Measurements from ENCODE around the gene CAMK1D. TPM values are rescaled to one million over a fixed set of nuclear protein-coding genes. Genes with fewer than 3 reads are reported as not detected.

Gene CAMK1D
- total and polyA plus RNA-seq, 2 of the 8 experiments (the other 6 are each of a cell fraction or from before 2014, with no cell fraction given) = 3.5 to 10.6 TPM

- no peak overlapping the region for H3K27ac ChIP-seq (ENCODE audit: low read depth, low read length)
- TF ChIP-seq PHF8 (conservative IDR thresholded peaks at IDR 0.05; ENCODE audit: low read depth, low read length) (no peak), E2F6 (IDR thresholded peaks at IDR 0.05) (no peak), CBX5 (IDR thresholded peaks at IDR 0.05; ENCODE audit: low read depth, low read length) (no peak), RBBP5 (IDR thresholded peaks at IDR 0.05; ENCODE audit: borderline replicate concordance, low read depth, low read length) (no peak), SIN3A (conservative IDR thresholded peaks at IDR 0.05 in 1 of 2, IDR thresholded peaks at IDR 0.05 in 1 of 2; ENCODE audit: low read depth in 1 of 2, low read length in 2 of 2) (no peak), EGR1 (IDR thresholded peaks at IDR 0.05; ENCODE audit: borderline replicate concordance, low read depth, low read length) (no peak), KDM5A (IDR thresholded peaks at IDR 0.05; ENCODE audit: low read length) (no peak), POU5F1 (IDR thresholded peaks at IDR 0.05; ENCODE audit: low read depth, low read length) (no peak), CHD2 (IDR thresholded peaks at IDR 0.05; ENCODE audit: low read length) (no peak)
These were observed 299.8 kb downstream of the CAMK1D start for GRCh38 chr10:12649012-12649584.

More at GRCh38 chr10:12649012-12649584, 299.8 kb downstream of the CAMK1D start:
- Histone ChIP-seq H3K4me1 (replicated peaks in 1 of 4; ENCODE audit: control insufficient read depth in 3 of 4, insufficient read depth in 4 of 4, low read length in 3 of 4) (no peaks in the 10 kb centered on the region), H2BK15ac (ENCODE audit: low read length) (no peak overlapping the region), H3K4ac (replicated peaks; ENCODE audit: insufficient read length, low read depth, low read length) (no peak overlapping the region), H3K23me2 (ENCODE audit: low read depth, low read length) (no peaks in the 10 kb centered on the region), H2BK12ac (ENCODE audit: low read depth, low read length) (no peak overlapping the region), H2BK5ac (ENCODE audit: low read depth, low read length) (no peak overlapping the region), H3K23ac (ENCODE audit: insufficient read length) (no peak overlapping the region), H3K56ac (replicated peaks; ENCODE audit: insufficient read length, low read depth, low read length) (no peak overlapping the region), H2BK120ac (replicated peaks; ENCODE audit: low read depth, low read length) (no peak overlapping the region), H2AK5ac (ENCODE audit: low read depth, low read length) (no peak overlapping the region), H3K14ac (ENCODE audit: insufficient read length) (no peak overlapping the region), H3K9me3 (ENCODE audit: insufficient read depth in 2 of 2, low read depth in 1 of 2, low read length in 1 of 2) (no peaks in the 10 kb centered on the region), H3K79me2 (ENCODE audit: control insufficient read depth in 1 of 2, insufficient read depth in 2 of 2, low read length in 2 of 2) (no peaks in the 10 kb centered on the region), H3K9ac (replicated peaks in 1 of 4; ENCODE audit: extremely low read depth in 1 of 4, low read depth in 3 of 4, low read length in 3 of 4) (no peak overlapping the region), H4K5ac (ENCODE audit: insufficient read length, low read depth, low read length) (no peak overlapping the region), H4K91ac (replicated peaks; ENCODE audit: insufficient read length, low read length) (no peak overlapping the region), H3K18ac (ENCODE audit: extremely low read depth, low read length) (no peak overlapping the region), H2BK20ac (ENCODE audit: low read length) (no peak overlapping the region), H2AFZ (ENCODE audit: low read length) (no peak overlapping the region), H3K4me3 (ENCODE audit: extremely low read depth in 1 of 4, insufficient read depth in 2 of 4, low read depth in 3 of 4, low read length in 4 of 4) (no peak overlapping the region), H3K36me3 (ENCODE audit: control insufficient read depth in 2 of 4, insufficient read depth in 4 of 4, low read length in 3 of 4) (no peaks in the 10 kb centered on the region), H3K27me3 (replicated peaks in 1 of 4; ENCODE audit: control insufficient read depth in 3 of 4, extremely low read depth in 1 of 4, insufficient read depth in 3 of 4, low read length in 3 of 4) (no peaks in the 10 kb centered on the region), H3K79me1 (ENCODE audit: low read depth, low read length) (no peaks in the 10 kb centered on the region), H4K20me1 (replicated peaks in 1 of 2; ENCODE audit: control insufficient read depth in 1 of 2, insufficient read depth in 2 of 2, low read length in 2 of 2) (peaks cover 0 to 3% of the 10 kb centered on the region in 2 experiments), H4K8ac (ENCODE audit: extremely low read depth, insufficient read depth, low read length) (no peak overlapping the region), H3K4me2 (ENCODE audit: insufficient read depth in 1 of 2, low read depth in 2 of 2, low read length in 2 of 2) (no peak overlapping the region)
- ChIA-PET POLR2A (ENCODE audit: partially characterized antibody) (no interaction called here), CTCF (ENCODE audit: partially characterized antibody) (interaction anchor here (0.6 to 1.4 kb wide), 3 partner anchors 383 to 435 kb away, joined by 3 read pairs; no protein-coding TSS in a partner anchor)
- DNase-seq (ENCODE audit: low read depth in 1 of 2, low spot score in 2 of 2) (no peak), FAIRE-seq (no peak)
- 91% methylated on average over 9 of the region's 9 CpGs; no CpG with 5 or more reads in 1 of the 2 experiments for WGBS, 2 experiments (ENCODE audit: extremely low coverage in 1 of 2, insufficient coverage in 1 of 2, insufficient read length in 1 of 2, insufficient replicate concordance in 2 of 2, low coverage in 1 of 2, low lambda C conversion rate in 2 of 2, missing lambda C conversion rate in 1 of 2)

Measured in H1 (cell line).